ENCODE data around the gene ANXA10.

The ANXA10 gene

DNA sequence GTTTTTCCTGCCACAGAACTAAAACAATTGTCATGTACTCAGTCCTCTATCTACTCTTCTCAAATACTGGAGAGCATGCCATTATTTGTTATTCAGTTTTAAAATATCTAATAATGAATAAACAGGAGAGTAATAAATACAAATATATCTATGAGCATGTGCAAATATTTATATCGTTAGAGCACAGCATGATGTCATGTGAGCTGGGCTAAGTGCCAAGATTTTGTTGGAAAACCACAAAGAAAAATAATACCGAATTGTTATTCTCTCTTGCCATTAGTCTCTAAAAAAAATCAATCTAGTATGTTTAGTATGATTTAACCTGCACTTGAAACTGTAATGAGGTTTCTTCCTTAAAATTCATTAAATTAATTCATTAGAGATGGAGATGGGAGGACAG, 129.0 kb downstream of the ANXA10 start:
- no peak for DNase-seq (ENCODE audit: low read depth in 4 of 4, low spot score in 1 of 4)
